Vagina (tissue), 2 donors: ENCODE measurements around the gene NF2.

ENCODE experiments used
- POLR2AphosphoS5 ChIP-seq, 2 donors: sonication (generic); formaldehyde crosslinking; IDR thresholded peaks; one replicate each; pipeline ENCODE4 v1.9.0; 2017; ENCODE audit warnings: antibody characterized with exemption in 2 of 2, mild to moderate bottlenecking in 2 of 2, low read depth in 1 of 2; ENCODE audit not compliant: insufficient read depth in 1 of 2
- TF ChIP-seq, protein P1 (sequence below), 3 experiments: fragments of 450-650 bp in 2 of 3; fragments of 200-600 bp in 1 of 3; sonication (generic) in 1 of 3; IDR thresholded peaks; one replicate each; pipeline ENCODE4 v1.5.1; 2017 to 2019; ENCODE audit warnings: antibody characterized with exemption in 3 of 3, mild to moderate bottlenecking in 2 of 3, moderate library complexity in 2 of 3

DNA sequence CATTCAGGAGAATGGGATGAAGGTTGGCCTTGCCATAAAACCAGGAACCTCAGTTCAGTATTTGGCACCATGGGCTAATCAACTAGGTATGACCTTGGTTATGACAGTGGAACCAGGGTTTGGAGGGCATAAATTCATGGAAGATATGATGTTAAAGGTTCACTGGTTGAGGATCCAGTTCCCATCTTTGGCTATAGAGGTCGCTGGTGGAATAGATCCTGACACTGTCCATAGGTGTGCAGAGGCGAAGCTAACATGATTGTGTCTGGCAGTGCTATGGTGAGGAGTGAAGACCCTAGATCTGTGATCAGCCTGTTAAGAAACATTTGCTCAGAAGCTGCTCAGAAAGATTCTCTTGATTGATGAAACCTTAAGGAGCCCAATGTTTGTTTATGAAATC is 5.7 kb downstream of the NF2 start:
- TF ChIP-seq, protein P1, sequence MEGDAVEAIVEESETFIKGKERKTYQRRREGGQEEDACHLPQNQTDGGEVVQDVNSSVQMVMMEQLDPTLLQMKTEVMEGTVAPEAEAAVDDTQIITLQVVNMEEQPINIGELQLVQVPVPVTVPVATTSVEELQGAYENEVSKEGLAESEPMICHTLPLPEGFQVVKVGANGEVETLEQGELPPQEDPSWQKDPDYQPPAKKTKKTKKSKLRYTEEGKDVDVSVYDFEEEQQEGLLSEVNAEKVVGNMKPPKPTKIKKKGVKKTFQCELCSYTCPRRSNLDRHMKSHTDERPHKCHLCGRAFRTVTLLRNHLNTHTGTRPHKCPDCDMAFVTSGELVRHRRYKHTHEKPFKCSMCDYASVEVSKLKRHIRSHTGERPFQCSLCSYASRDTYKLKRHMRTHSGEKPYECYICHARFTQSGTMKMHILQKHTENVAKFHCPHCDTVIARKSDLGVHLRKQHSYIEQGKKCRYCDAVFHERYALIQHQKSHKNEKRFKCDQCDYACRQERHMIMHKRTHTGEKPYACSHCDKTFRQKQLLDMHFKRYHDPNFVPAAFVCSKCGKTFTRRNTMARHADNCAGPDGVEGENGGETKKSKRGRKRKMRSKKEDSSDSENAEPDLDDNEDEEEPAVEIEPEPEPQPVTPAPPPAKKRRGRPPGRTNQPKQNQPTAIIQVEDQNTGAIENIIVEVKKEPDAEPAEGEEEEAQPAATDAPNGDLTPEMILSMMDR (IDR thresholded peaks at IDR 0.05) = no peak
- TF ChIP-seq POLR2AphosphoS5 (IDR thresholded peaks at IDR 0.05; ENCODE audit: insufficient read depth in 1 of 2, low read depth in 1 of 2) = no peak
